Prostate gland (tissue), 2 donors: Measurements from ENCODE around the gene TBC1D22A.

ENCODE experiments used
- POLR2A ChIP-seq: fragments of 450-650 bp; IDR thresholded peaks from one replicate; pipeline ENCODE4 v1.6.1; 2016; ENCODE audit warnings: antibody characterized with exemption, mild to moderate bottlenecking
- POLR2AphosphoS5 ChIP-seq: sonication (generic); formaldehyde crosslinking; IDR thresholded peaks from one replicate; pipeline ENCODE4 v1.6.1; 2017; ENCODE audit warnings: antibody characterized with exemption
- TF ChIP-seq, protein P1 (sequence below), 4 experiments: fragments of 200-600 bp in 2 of 4; fragments of 450-650 bp in 2 of 4; sonication (generic) in 2 of 4; IDR thresholded peaks; 1 replicate in 3 of 4; 2 replicates in 1 of 4; pipeline ENCODE4 v1.5.1; 2016 to 2019; ENCODE audit warnings: antibody characterized with exemption in 4 of 4, mild to moderate bottlenecking in 2 of 4, moderate library complexity in 2 of 4

GRCh38 chr22:47199261-47199978 lies 437.0 kb downstream of the TBC1D22A start:
- TF ChIP-seq POLR2A = no peak
- TF ChIP-seq, protein P1, sequence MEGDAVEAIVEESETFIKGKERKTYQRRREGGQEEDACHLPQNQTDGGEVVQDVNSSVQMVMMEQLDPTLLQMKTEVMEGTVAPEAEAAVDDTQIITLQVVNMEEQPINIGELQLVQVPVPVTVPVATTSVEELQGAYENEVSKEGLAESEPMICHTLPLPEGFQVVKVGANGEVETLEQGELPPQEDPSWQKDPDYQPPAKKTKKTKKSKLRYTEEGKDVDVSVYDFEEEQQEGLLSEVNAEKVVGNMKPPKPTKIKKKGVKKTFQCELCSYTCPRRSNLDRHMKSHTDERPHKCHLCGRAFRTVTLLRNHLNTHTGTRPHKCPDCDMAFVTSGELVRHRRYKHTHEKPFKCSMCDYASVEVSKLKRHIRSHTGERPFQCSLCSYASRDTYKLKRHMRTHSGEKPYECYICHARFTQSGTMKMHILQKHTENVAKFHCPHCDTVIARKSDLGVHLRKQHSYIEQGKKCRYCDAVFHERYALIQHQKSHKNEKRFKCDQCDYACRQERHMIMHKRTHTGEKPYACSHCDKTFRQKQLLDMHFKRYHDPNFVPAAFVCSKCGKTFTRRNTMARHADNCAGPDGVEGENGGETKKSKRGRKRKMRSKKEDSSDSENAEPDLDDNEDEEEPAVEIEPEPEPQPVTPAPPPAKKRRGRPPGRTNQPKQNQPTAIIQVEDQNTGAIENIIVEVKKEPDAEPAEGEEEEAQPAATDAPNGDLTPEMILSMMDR (IDR thresholded peaks at IDR 0.05) = no peak
- TF ChIP-seq POLR2AphosphoS5 = no peak
